H1 (cell line): Measurements from ENCODE around the gene PUS3. TPM values are rescaled to one million over a fixed set of nuclear protein-coding genes. Genes with fewer than 3 reads are reported as not detected.

Experiments
- CTCF ChIA-PET: fragments of 300-600 bp; sonication (Branson Sonifier 250); formaldehyde crosslinking; loops from one replicate; lab custom pipeline; 2021; ENCODE audit not compliant: partially characterized antibody; lab: Charles Lee
- POLR2A ChIA-PET: fragments of 300-600 bp; sonication (Branson Sonifier 250); formaldehyde crosslinking; loops from one replicate; lab custom pipeline; 2021; ENCODE audit warnings: inconsistent platforms; ENCODE audit not compliant: partially characterized antibody; lab: Charles Lee
- DNase-seq, 2 experiments: peaks; one replicate each; pipeline versions ENCODE4 v3.0.0 to v3.0.0-alpha.2; 2010 to 2022; ENCODE audit warnings: low spot score in 2 of 2, low read depth in 1 of 2, mixed read lengths in 1 of 2
- FAIRE-seq: peaks from 2 replicates; lab custom pipeline; 2011; peaks lifted over from hg19 to GRCh38; lab: Jason Lieb, UNC
- H2AFZ ChIP-seq: 2 replicates; pipeline ENCODE4 v1.8.1; 2012; ENCODE audit warnings: low read length, inconsistent platforms
- H2AK5ac ChIP-seq: 2 replicates; pipeline ENCODE4 v1.6.1; 2013; ENCODE audit warnings: low read depth, low read length
- H2BK120ac ChIP-seq: replicated peaks from 2 replicates; pipeline ENCODE3; 2013; ENCODE audit warnings: low read depth, low read length, inconsistent platforms
- H2BK12ac ChIP-seq: 2 replicates; pipeline ENCODE4 v1.6.1; 2013; ENCODE audit warnings: low read depth, low read length
- H2BK15ac ChIP-seq: 2 replicates; pipeline ENCODE4 v1.6.1; 2013; ENCODE audit warnings: low read length
- H2BK20ac ChIP-seq: 2 replicates; pipeline ENCODE4 v1.6.1; 2013; ENCODE audit warnings: low read length
- H2BK5ac ChIP-seq: 2 replicates; pipeline ENCODE4 v1.6.1; 2013; ENCODE audit warnings: low read depth, low read length
- H3K14ac ChIP-seq: 2 replicates; pipeline ENCODE4 v1.6.1; 2013; ENCODE audit warnings: inconsistent platforms; ENCODE audit not compliant: insufficient read length
- H3K18ac ChIP-seq: 2 replicates; pipeline ENCODE4 v1.6.1; 2013; ENCODE audit warnings: low read length; ENCODE audit errors: extremely low read depth
- H3K23ac ChIP-seq: 2 replicates; pipeline ENCODE4 v1.6.1; 2013; ENCODE audit warnings: inconsistent platforms; ENCODE audit not compliant: insufficient read length
- H3K23me2 ChIP-seq: 2 replicates; pipeline ENCODE4 v1.6.1; 2013; ENCODE audit warnings: low read depth, low read length
- H3K27ac ChIP-seq: 2 replicates; pipeline ENCODE4 v1.6.1; 2011; ENCODE audit warnings: low read depth, low read length, inconsistent platforms
- H3K27me3 ChIP-seq, 4 experiments: replicated peaks in 1 of 4; 1 replicate in 1 of 4; 2 replicates in 3 of 4; pipeline versions ENCODE4 v1.6.1 to v1.8.1; 2011 to 2013; ENCODE audit warnings: low read length in 3 of 4, mild to moderate bottlenecking in 3 of 4, inconsistent platforms in 2 of 4, mixed read lengths in 2 of 4, moderate library complexity in 1 of 4; ENCODE audit not compliant: control insufficient read depth in 3 of 4, insufficient read depth in 3 of 4; ENCODE audit errors: extremely low read depth in 1 of 4
- H3K36me3 ChIP-seq, 4 experiments: 2 replicates each; pipeline versions ENCODE4 v1.6.1 to v1.8.1; 2011 to 2013; ENCODE audit warnings: mild to moderate bottlenecking in 4 of 4, low read length in 3 of 4, moderate library complexity in 2 of 4, control low read depth in 1 of 4, inconsistent platforms in 1 of 4; ENCODE audit not compliant: insufficient read depth in 4 of 4, control insufficient read depth in 2 of 4
- H3K4ac ChIP-seq: replicated peaks from 2 replicates; pipeline ENCODE3; 2013; ENCODE audit warnings: low read length, low read depth, mixed read lengths, inconsistent platforms; ENCODE audit not compliant: insufficient read length
- H3K4me1 ChIP-seq, 4 experiments: replicated peaks in 1 of 4; 1 replicate in 1 of 4; 2 replicates in 3 of 4; pipeline versions ENCODE4 v1.6.1 to v1.8.1; 2011 to 2013; ENCODE audit warnings: low read length in 3 of 4, inconsistent platforms in 2 of 4, mixed read lengths in 1 of 4; ENCODE audit not compliant: insufficient read depth in 4 of 4, control insufficient read depth in 3 of 4
- H3K4me2 ChIP-seq, 2 experiments: 2 replicates each; pipeline versions ENCODE4 v1.6.1 to v1.8.1; 2011 to 2013; ENCODE audit warnings: low read depth in 2 of 2, low read length in 2 of 2, control low read depth in 1 of 2, inconsistent platforms in 1 of 2, mild to moderate bottlenecking in 1 of 2; ENCODE audit not compliant: insufficient read depth in 1 of 2
- H3K4me3 ChIP-seq, 4 experiments: fragments of 200-600, 300-600 bp in 1 of 4; sonication (generic), shearing (Covaris generic), sonication (Bioruptor Twin) in 1 of 4; 2 replicates each; pipeline versions ENCODE4 v1.5.1 to v1.8.1; 2011 to 2016; ENCODE audit warnings: low read length in 4 of 4, low read depth in 3 of 4, control low read depth in 2 of 4, inconsistent platforms in 2 of 4, mild to moderate bottlenecking in 2 of 4, mixed read lengths in 1 of 4, moderate library complexity in 1 of 4; ENCODE audit not compliant: insufficient read depth in 2 of 4; ENCODE audit errors: extremely low read depth in 1 of 4
- H3K56ac ChIP-seq: replicated peaks from 2 replicates; pipeline ENCODE3; 2013; ENCODE audit warnings: low read depth, mild to moderate bottlenecking, mixed read lengths, low read length, inconsistent platforms; ENCODE audit not compliant: insufficient read length
- H3K79me1 ChIP-seq: 2 replicates; pipeline ENCODE4 v1.6.1; 2013; ENCODE audit warnings: low read depth, low read length, control low read depth
- H3K79me2 ChIP-seq, 2 experiments: 2 replicates each; pipeline versions ENCODE4 v1.6.1 to v1.8.1; 2012 to 2013; ENCODE audit warnings: low read length in 2 of 2, mild to moderate bottlenecking in 2 of 2, inconsistent platforms in 1 of 2; ENCODE audit not compliant: insufficient read depth in 2 of 2, control insufficient read depth in 1 of 2
- H3K9ac ChIP-seq, 4 experiments: replicated peaks in 1 of 4; 1 replicate in 1 of 4; 2 replicates in 3 of 4; pipeline versions ENCODE4 v1.6.1 to v1.8.1; 2011 to 2013; ENCODE audit warnings: low read depth in 3 of 4, low read length in 3 of 4, control low read depth in 2 of 4, mild to moderate bottlenecking in 2 of 4, moderate library complexity in 2 of 4, inconsistent platforms in 1 of 4; ENCODE audit errors: extremely low read depth in 1 of 4
- H3K9me3 ChIP-seq, 2 experiments: 2 replicates each; pipeline versions ENCODE4 v1.6.1 to v1.8.1; 2012 to 2013; ENCODE audit warnings: mild to moderate bottlenecking in 2 of 2, moderate library complexity in 2 of 2, control low read depth in 1 of 2, inconsistent platforms in 1 of 2, low read depth in 1 of 2, low read length in 1 of 2, mixed read lengths in 1 of 2; ENCODE audit not compliant: insufficient read depth in 2 of 2
- H4K20me1 ChIP-seq, 2 experiments: replicated peaks in 1 of 2; 2 replicates each; pipeline versions ENCODE3 to v1.8.1; 2011 to 2013; ENCODE audit warnings: inconsistent platforms in 2 of 2, low read length in 2 of 2, mild to moderate bottlenecking in 1 of 2; ENCODE audit not compliant: insufficient read depth in 2 of 2, control insufficient read depth in 1 of 2
- H4K5ac ChIP-seq: 2 replicates; pipeline ENCODE4 v1.6.1; 2013; ENCODE audit warnings: low read length, low read depth, mixed read lengths, inconsistent platforms; ENCODE audit not compliant: insufficient read length
- H4K8ac ChIP-seq: 2 replicates; pipeline ENCODE4 v1.8.0; 2013; ENCODE audit warnings: mild to moderate bottlenecking, moderate library complexity, low read length, inconsistent platforms; ENCODE audit not compliant: insufficient read depth; ENCODE audit errors: extremely low read depth
- H4K91ac ChIP-seq: replicated peaks from 2 replicates; pipeline ENCODE3; 2013; ENCODE audit warnings: low read length, mixed read lengths, inconsistent platforms; ENCODE audit not compliant: insufficient read length
- BCL11A ChIP-seq, 2 experiments: IDR thresholded peaks; one replicate each; pipeline ENCODE4 v1.6.1; 2011; ENCODE audit warnings: low read depth in 2 of 2, low read length in 2 of 2, mild to moderate bottlenecking in 2 of 2
- YY1 ChIP-seq: IDR thresholded peaks from 2 replicates; pipeline ENCODE4 v1.6.1; 2011; ENCODE audit warnings: low read depth, mild to moderate bottlenecking, low read length
- WGBS, 2 experiments: shearing (Covaris generic) in 1 of 2; methylation state at CpG; one replicate each; pipeline versions ENCODE4 v1.1.6 to v1.1.7; 2013 to 2015; ENCODE audit warnings: low lambda C conversion rate in 2 of 2, mixed read lengths in 2 of 2, inconsistent platforms in 1 of 2, low coverage in 1 of 2, missing lambda C conversion rate in 1 of 2; ENCODE audit not compliant: insufficient replicate concordance in 2 of 2, insufficient coverage in 1 of 2, insufficient read length in 1 of 2; ENCODE audit errors: extremely low coverage in 1 of 2, missing lambda C conversion rate in 1 of 2; 5-methylcytosine and 5-hydroxymethylcytosine counted together
- polyA plus RNA-seq, 7 experiments: library from polyadenylated mRNA; depleted of rRNA in 3 of 7; stranded (reverse) in 5 of 7; unstranded in 2 of 7; fragments of >200 nt in 5 of 7; fragments of 200-250 nt in 2 of 7; gene quantifications; 1 replicate in 5 of 7; 2 replicates in 1 of 7; 4 replicates in 1 of 7; pipeline versions ENCODE4 v1.2.1 to v1.2.3, GENCODE V29; 2011 to 2013; ENCODE audit warnings: missing spikeins in 2 of 7, mixed read lengths in 2 of 7
- total RNA-seq: library from RNA; stranded (reverse); fragmentation: NEBNext Ultra II Directional; extraction: Animal tissue kit (Norgen Biotek cat#: 25700); gene quantifications from 2 replicates; pipeline ENCODE4 v1.2.1, GENCODE V29; 2021

PUS3 gene
- total and polyA plus RNA-seq, 2 of the 8 experiments (the other 6 are each of a cell fraction or from before 2014, with no cell fraction given): 8.7 to 22.6 TPM

DNA sequence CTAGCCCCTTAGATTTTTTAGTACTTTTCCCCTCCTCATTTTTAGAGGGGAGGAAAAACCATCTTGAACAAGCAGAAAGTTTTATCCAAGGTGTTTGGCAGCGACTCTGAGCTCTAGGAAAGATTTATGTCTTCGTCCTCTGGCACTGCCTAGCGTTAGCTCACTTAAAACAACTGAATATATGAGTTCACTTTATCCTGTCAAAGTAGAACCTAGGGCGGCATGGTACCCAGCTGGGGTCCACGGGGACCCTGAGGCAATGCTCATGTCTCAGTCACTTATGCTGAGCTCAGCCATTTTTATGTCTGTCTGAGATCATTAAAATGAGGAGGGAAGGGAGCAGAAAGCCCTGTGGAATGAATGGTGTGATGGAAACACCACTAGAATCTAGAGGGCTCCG is 28.7 kb upstream of the PUS3 start:
- 87% methylated on average over 6 of the region's 6 CpGs; no CpG with 5 or more reads in 1 of the 2 experiments for WGBS, 2 experiments
- CTCF ChIA-PET: interaction anchor here (1.1 to 7.0 kb wide), 7 partner anchors 10 to 262 kb away, joined by 3 to 76 read pairs (median 11); partner anchors contain the start of gene VSIG10L2

More for the DNA sequence above, 28.7 kb upstream of the PUS3 start:
- no peak overlapping the region for H3K4me3 ChIP-seq
- H4K91ac ChIP-seq: no peak overlapping the region
- H3K79me1 ChIP-seq: no peaks in the 10 kb centered on the region
- no peak overlapping the region for H3K4me2 ChIP-seq
- POLR2A ChIA-PET: interaction anchor here (1.1 to 1.6 kb wide), 3 partner anchors 12 to 198 kb away, joined by 3 to 6 read pairs (median 3); no protein-coding TSS in a partner anchor
- H2BK120ac ChIP-seq: no peak overlapping the region
- 0 out of 2 replicates have a peak overlapping the region, but pooled peaks have one; percentile 32 for H2BK12ac ChIP-seq
- no peak overlapping the region for H3K56ac ChIP-seq
- FAIRE-seq (no peak), DNase-seq (no peak)
- H3K79me2 ChIP-seq: no peaks in the 10 kb centered on the region
- H2BK15ac ChIP-seq: no peak overlapping the region
- no peak overlapping the region for H4K5ac ChIP-seq
- H3K23ac ChIP-seq: no peak overlapping the region
- no peak overlapping the region for H2AFZ ChIP-seq
- H3K18ac ChIP-seq: no peak overlapping the region
- no peak overlapping the region for H3K4ac ChIP-seq
- no peaks in the 10 kb centered on the region for H3K36me3 ChIP-seq
- H4K8ac ChIP-seq: no peak overlapping the region
- H4K20me1 ChIP-seq: no peaks in the 10 kb centered on the region
- TF ChIP-seq BCL11A (IDR thresholded peaks at IDR 0.05; ENCODE audit: low read depth in 2 of 2, low read length in 2 of 2): no peak
- no peak for TF ChIP-seq YY1
- H3K14ac ChIP-seq: no peak overlapping the region
- H2BK20ac ChIP-seq: no peak overlapping the region
- no peaks in the 10 kb centered on the region for H3K23me2 ChIP-seq
- H3K27ac ChIP-seq: no peak overlapping the region
- H3K9ac ChIP-seq: no peak overlapping the region
- no peak overlapping the region for H2BK5ac ChIP-seq
- peaks cover 6 to 14% (median 11%) of the 10 kb centered on the region in 4 experiments for H3K4me1 ChIP-seq
- no peaks in the 10 kb centered on the region for H3K9me3 ChIP-seq
- peaks cover 0 to 6% (median 2%) of the 10 kb centered on the region in 4 experiments; a peak in 2 of 7 replicates for H3K27me3 ChIP-seq
- H2AK5ac ChIP-seq: no peak overlapping the region
